Measurements from ENCODE around the gene RBM33.

Gene RBM33

DNA sequence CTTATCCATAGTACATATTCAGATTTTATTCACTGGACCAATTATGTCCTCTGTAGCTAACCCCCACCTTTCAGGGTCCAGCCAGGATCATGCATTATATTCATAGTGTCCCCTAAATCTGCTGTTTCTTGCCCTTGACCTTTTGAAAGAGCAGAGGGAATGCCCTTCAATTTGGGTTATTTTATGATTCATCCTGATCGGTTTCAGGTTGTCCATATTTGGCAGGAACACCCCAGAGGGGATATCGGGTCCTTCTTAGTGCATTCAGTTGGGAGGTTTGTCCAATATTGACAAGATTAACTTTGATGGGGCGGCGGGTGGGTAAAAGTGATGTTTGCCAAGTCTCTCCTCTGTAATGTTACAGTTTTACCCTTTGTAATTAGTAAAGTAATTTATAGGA, 106.9 kb downstream of the RBM33 start:
- no peak for DNase-seq

DNA sequence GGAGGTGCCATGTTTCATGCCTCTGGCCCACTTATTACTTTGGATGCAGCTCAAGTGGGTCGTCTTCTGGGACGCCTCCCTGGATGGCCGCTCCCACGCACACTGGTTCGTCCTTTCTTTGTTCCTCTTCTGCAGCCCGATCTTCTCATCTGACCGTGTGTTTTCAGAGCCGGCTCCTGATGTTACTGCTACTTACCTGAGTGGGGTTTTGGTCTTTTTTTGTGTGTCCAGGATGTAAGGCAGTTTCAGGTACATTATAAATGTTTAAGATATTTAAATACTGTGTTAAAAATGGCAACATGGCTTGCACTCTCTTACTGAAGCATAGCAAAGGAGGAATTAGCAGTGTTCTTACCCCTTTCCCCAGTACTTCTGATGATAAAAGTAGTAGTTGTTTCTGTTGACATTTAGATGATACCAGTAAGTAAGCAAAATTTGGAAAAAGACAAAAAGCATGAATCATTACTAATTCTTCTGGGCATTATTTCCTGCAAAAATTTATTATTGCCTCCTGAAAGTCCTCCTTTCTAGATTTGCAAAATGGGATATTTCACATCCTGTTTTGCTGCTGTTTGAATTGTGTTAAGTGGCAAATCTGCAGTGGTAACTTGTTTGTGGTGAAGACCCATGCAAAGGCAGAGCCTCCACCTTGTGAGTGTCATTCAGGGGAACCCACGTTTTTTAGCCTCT, 108.4 kb downstream of the RBM33 start:
- no peak for DNase-seq

DNA sequence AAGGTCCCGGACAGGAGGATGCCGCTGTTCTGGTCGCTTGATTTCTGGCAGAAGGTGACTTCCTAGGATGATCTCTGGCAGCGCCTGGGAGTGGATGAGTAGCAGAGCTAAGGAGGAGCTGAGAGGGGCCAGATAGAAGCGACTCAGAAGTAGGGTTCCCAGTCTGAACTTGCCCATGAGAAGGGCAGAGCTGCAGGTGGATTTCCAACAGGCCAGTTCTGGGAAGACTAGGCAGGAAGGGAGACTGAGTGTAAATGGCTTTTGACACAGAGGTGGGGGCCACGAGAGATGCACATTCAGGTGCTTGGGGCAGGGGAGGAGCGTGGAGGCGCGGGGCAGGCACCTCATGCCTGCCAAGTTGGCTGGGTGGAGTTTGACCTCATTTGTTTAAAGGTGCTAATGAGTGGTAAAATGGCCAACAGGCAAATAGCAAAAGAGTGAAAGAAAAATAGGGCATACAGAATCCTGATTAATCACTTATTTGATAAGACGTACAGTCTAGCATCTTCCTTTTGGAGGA, 109.0 kb downstream of the RBM33 start:
- DNase-seq = no peak

DNA sequence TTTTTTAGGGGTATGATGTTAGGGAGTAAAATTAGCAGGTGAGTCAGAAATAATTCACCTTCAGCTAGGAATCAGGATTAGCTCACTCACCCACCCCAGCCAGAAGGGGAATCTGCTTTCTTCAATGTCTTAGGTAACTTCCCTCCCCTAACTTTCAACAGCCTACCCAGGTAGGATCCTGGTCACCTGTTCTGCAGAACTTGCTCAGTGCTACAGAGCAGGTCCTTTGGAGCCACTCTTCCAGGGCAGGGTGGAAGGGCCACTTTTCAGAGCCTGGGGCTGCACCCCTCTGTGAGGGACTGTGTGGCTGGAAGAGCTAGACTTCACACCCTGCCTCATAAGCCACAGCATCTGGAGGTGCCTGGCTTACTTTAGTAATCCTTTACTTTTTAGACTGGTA, 109.7 kb downstream of the RBM33 start:
- DNase-seq = no peak

DNA sequence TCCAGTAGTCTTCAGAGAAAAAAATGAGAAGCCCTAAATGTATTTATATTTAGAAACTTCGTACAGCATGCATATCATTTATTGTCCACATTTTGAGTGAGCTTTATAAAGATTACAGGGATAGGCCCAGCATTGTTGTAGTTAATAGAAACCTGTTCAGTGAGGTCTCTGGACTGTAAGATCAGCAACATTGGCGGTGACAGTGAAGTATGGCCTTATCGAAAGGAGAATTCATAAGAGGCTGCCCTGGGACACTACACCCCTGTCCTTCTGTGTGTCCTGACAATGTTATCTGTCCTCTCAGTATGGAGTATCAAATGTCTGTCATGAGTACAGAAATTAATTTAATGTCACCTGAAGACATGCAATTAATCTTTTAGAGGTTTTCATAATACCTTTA, 110.6 kb downstream of the RBM33 start:
- no peak for DNase-seq

DNA sequence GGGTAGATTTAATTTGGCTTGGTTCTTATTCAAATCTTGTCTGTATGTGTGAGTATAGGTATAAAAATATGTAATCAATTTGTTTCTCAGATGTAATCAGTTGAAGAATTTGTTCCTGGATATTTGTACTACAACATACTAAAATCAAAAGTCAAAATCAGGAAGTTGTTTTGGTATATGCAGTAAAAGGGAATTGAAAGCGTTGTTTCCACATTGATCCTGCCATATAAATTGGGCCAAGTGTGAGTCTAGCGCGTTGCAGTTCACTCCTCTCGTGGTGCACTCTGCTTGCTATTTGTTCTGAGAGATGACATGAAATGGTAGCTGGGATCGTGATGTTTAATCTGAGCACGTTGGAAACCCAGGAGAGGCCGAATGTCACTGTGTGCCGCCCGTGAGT, 111.9 kb downstream of the RBM33 start:
- no peak for DNase-seq

DNA sequence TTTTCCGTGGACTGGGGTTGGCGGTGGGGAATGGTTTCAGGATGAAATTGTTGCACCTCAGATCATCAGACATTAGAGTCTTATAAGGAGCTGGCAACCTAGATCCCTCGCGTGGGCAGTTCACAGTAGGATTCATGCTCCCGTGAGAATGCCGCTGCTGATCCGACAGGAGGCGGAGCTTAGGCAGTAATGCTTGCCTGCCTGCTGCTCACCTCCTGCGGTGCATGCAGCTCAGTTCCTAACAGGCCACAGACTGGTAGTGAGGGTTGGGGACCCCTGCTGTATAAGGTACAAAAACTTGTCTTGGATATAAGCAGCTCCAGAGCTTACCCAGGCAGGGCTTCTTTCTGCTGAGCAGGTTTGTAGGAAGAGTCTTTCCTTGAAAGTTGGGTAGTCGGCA, 113.9 kb downstream of the RBM33 start:
- DNase-seq = no peak

DNA sequence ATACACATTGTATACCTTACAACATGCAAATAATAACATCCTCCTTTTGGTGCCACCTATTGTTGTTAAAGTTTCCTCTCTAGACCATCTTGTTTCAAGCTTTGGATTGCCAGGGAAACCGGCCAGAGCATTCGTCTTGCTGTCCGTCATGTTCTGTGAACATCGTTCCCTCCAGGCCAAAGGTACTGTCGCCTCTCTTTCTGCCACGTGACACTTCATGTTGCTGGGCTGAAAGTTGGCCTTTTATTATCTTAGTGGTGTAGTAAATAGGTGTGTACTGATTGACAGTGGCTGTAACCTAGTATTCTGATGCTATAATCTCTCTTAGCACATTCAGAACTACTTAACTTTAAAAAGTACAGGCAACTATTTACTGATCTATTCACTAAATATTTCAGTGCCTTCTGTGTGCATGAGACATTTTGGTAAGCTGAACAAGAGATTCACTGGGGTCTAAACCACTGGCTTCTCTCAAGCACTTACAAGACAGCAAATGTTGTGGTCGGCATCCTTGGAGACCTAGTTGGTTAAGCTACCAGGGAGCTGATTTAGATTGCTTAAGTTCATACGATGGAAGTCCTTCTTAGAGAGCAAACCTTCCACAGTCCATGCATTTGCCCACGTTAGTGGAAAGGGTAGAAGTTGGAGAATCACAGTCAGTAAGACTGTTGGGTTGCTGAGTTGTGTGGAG, 115.4 kb downstream of the RBM33 start:
- DNase-seq = no peak

DNA sequence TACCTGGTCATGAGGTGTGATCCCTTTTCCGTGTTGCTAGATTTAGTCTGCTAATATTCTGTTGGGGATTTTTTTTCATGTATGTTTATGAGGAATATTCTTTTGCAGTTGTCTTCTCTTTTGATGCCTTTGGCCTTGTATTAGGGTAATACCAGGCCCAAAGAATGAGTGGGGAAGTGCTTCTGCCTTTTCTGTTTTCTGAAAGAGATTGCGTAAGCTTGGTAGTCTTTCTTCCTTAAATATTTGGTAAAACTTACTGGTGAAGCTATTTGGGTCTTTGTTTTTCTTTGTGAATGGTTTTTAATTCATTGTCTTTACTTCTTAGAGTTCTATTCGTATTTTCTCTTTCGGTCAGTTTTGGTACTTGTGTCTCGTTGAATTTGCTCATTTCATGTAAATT, 116.7 kb downstream of the RBM33 start:
- DNase-seq = no peak

DNA sequence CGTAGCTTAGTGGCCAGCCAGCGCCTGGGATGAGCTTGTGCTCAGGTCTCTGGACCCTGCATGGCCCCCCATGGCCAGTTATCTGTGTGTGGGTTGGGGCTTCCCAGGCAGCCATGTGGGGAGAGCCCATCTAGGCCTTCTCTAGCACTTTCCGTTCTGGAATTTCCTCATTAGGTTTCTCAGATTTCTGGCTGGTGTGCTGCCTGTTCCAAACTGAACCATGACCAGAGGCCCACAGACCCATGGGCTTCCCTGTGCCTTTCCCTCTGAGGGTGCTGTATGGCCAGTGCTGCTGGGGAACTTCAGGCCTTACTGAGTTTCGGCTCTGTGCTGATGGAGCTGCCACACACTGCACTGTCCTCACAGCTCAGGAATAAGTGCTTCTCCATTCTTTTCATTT, 117.6 kb downstream of the RBM33 start:
- DNase-seq = no peak

DNA sequence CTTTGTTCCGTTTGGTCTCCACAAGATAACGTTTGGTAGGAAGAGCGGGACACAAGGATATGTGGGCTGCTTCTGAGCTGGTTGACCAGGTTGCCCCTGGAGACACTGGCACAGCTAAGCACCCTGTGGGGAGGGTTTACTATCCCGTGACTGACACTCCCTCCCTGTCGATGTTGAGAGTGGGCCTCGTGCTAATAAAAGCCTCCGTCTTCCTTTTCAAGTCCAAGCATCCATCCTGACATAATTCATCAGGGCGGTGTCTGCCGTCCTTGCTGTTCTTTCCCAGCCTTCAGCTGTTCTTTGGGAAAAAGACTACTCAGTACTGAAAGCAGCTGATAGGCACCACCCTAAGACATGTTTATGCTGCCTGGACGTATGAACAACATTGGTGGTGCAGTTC, 118.2 kb downstream of the RBM33 start:
- no peak for DNase-seq

DNA sequence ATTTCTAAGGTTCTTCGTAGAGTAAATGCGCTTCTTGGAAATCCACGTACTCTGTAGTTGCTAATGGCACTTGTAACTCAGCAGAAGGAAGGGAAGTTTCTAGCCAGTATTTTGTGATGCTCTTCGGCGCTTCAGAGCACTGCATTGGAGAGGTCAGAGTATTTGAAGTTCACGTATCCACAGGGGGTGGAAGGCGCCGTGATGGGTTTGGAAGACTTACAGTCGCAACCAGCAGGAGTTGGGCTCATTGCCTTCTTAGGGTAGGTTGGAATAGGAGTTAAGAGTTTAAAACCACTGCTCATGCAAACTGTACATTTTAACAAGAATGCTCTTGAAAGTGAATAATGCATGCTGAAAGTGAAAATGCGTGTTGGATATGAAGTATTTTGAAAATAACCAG, 118.7 kb downstream of the RBM33 start:
- no peak for DNase-seq

DNA sequence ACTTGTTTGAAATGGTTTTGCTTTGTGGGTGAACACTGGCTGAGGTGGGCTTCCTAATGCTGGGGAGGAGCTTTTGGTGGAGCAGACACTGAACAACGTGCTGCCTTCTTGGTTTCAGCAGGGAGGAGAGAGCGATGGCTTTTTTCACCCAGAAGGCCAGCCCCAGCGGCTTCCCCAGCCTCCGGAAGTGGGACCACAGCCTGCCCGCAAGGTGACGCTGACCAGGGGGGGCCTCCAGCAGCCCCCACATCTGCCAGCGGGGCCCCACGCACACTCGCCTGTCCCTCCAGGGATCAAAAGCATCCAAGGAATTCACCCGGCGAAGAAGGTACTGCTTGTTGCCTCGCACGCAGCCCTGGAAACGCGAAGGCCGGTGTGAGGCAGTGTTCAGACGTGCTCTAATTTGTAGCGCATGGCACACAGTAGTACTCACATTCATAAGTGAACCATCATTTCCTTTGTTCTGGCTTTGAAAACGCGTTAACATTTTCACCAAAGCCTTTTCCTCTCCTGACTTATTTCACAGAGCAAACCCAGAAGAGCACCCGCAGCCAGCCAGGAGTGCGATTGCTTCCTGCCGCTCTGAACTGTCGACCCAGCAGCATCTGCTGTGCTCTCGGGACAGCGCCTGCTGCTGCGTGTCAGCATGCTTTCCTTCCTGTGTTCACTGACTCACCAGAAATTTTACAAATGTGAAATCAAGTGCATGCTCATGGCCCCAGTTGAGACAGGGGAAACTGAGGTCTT, 119.4 kb downstream of the RBM33 start:
- no peak for DNase-seq

DNA sequence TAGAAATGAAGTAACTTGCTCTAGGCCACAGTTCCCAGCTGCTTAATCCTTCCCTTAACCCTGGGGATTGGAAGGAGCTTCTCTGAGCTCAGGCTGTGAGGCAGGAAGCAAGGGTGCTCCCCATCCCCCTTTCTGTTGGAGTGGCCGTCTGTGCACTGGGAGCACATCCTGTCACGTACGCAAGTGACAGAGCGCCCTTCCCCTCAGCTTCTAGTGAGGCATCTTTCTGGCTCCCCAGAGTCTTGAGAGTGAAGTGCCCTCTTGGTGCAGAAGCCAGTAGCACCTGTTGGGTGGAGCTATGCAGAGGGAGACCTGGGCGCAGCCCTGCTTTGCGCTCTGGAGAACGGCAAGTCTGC, 120.0 kb downstream of the RBM33 start:
- DNase-seq = no peak

DNA sequence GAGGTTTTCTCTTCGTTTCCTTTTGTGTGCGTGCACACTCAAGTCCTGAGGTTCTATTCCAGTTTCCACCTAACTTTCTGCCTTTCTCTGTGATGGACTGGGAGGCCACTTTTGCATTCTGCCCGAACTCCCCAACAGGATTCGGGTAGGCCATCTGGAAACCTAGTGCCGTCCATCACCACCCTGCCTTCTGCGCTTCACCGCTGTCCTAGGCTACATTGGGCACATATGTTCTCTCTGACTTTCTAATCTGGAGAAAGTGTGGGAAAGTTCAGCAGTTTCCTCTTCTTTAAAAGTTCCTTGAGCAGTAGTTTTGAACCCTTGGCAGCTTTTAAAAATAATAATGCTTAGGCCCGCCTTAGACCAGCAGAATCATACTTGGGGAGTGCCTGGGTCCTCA, 121.0 kb downstream of the RBM33 start:
- DNase-seq = no peak

DNA sequence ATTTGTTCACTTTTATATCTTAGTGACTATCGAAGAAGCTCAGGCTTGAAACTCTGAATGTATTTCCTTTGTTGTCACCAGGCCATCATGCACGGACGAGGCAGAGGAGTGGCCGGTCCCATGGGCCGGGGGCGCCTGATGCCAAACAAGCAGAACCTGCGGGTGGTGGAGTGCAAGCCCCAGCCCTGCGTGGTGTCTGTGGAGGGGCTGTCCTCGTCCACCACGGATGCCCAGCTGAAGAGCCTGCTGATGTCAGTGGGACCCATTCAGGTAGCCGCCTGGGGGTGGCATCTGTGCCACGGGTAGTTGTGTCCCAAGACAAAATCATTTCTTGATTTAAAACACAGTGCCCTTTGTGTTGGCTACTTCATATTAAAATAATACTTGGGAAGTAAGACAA, 121.9 kb downstream of the RBM33 start:
- DNase-seq = no peak

DNA sequence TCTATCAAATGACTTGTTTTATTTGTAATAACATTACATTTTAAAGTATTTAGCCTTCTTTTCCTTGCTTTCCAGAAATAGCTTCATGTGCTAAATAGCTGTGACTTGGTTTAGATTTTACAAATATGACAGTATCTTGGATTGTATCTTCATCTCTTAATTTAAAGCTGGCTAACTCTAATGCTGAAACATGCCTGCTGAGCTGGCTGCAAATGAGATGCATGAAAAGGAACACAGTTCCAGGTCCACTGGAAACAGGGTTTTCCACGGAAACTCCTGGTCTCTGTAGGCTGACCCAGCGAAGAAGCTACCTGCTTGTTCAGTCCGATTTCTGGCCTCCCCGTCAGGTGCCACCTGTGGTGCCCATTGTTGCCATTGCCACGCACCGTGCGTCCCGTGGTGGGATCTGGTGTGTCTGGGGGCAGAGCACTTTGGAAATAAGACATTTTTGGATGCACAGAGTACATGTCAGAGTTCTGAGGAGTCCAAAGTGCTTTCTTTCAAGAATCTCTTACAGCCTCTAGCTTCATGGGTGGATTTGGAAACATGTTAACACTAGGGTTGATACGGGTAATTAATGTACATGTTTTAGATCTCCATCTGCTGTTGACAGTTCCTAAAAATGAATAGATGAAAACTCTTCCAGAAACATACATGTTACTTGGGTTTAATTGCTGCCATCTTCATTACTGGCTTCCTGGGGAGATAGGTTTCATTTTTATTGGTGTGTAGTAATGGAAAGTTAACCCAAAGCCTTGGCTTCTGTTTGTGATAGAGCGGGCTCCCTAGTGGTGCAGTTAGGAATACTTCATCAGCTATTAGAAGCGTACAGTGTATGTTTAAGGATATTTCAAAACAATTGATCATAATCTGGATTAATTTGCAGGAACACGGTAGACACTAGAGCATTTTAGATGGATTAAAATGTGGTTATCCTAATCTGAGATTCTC, 122.8 kb downstream of the RBM33 start:
- DNase-seq = no peak

DNA sequence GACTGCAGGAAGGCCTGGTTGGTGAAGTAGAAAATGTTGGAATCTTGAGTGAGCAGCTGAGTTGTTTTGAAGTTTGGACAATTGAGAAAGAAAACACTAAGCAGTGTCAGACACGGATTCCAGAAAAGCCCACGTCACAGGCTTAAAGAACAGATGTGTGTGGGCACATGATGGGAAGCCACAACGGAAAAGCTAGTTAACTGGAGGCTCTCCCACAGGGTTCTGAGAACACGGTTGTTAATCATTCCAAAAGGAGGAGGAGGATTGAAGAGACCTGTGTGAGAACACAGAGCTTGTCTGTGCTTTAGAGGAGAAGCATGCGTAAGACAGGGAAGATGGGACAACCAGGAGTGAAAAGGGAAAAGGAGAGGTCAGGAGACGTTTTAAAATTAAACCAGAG, 125.2 kb downstream of the RBM33 start:
- no peak for DNase-seq

DNA sequence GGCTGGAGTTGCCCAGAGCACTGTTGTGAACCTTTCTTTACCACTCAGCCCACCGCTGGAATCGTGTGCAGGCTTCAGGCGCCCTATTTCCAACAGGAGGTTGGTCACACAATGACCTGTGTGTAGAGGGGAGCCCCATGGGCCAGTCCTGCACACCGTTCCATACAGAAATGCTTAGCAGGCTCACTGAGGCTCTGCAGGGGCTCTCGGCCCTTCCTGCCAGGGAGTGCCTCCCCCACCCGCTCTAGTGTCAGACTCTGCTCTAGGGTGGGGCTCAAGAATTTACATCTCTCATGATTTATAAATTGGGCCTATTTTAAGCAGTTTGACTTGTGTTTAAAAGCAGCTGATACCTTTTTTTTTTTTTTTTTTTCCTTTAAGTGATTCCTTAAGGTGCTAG, 125.8 kb downstream of the RBM33 start:
- DNase-seq = no peak

DNA sequence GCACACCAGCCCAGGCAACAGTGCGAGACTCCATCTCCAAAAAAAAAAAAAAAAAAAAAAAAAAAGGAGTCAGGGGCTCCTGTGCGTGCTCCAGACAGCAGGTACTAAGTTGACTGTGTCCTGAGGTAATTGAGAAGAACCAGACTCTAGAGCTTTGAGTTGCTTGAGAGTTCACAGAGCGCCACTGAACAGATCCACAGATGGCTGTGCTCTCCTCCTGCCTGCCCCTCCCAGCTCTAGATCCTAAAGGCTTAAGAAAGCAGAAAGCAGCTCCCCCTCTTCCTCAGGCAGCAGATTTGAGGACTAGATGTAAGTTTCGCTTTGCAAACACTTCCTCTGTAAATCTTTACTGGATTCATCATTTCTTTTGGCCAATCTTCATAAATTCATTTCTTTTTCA, 129.1 kb downstream of the RBM33 start:
- no peak for DNase-seq

DNA sequence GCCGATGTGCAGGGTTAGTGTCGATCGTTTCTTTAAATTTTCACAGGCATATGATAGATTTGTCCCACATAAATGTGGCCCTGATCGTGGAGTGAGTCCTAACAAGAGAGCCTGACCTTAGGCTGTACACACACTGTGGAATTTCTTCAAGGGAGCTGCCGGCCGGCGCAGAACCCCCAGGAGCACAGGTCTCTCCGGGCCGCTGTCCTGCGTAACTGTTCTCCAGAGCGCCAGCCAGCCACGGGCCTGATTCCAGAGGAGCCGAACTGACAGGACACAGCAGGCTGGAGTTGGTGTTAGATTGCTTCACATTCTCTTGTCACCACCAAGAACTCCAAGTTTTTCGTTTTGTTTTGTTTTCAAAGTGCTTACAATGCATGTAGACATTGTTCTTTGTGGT, 130.5 kb downstream of the RBM33 start:
- DNase-seq = no peak

DNA sequence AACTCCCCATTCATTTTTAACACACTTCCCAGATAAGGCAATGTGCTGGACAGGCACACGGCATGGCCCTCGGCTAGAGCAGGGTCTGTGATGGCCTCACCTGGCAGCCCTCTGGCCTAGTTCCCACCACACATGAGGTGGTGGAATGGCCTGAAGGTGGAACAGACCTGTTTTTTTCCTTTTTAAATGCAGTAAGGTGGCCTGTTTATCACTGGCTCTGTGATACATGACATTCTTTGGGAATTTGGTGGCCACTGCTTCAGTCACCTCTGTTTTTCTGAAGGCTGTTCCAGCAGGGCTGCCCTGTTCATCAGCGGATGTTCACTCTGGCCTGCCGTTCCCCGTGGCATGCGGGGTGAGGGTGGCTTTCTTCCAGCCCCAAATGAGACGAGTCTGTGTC, 131.2 kb downstream of the RBM33 start:
- no peak for DNase-seq

DNA sequence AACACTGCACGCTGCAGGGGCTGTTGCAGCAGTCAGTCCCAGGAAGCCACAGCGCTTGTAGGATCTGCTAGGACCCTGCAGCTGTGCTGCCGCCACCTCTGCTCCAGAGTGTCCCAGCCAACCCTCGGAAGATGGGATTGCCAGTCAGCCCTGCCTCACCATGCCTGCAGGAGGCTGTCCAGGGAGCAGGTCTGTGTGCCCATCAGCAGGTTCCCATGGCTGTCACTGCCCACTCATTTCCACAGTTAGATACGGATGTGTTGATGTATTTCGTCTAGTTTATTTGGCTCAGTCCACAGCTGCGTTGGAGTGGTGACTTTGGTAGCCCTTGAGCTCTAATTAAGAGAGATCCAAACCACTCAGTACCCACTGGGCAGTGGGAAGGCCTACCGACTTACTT, 132.1 kb downstream of the RBM33 start:
- no peak for DNase-seq
